ENCODE data around the gene AP5S1.

DNA sequence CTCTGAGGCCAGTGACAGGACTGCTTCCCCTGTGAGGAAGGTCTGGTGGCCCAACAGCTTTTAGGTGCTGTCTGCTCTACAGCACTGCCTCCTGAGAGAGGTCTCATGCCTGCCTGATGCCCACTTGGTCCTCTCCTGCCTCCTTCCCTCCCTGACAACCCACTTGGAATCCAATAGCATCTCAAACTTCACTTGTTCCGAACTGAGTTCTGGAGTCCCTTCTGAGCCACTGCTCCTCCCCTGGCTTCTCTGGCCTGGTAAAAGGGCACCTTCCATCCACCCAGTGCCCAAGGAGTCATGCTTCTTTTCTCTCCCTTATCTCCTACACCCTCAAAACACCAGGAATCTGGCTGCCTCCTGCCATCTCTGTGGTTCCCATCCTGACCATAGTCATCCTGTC lies 28.2 kb downstream of the AP5S1 start:
- TF ChIP-seq, protein P1, sequence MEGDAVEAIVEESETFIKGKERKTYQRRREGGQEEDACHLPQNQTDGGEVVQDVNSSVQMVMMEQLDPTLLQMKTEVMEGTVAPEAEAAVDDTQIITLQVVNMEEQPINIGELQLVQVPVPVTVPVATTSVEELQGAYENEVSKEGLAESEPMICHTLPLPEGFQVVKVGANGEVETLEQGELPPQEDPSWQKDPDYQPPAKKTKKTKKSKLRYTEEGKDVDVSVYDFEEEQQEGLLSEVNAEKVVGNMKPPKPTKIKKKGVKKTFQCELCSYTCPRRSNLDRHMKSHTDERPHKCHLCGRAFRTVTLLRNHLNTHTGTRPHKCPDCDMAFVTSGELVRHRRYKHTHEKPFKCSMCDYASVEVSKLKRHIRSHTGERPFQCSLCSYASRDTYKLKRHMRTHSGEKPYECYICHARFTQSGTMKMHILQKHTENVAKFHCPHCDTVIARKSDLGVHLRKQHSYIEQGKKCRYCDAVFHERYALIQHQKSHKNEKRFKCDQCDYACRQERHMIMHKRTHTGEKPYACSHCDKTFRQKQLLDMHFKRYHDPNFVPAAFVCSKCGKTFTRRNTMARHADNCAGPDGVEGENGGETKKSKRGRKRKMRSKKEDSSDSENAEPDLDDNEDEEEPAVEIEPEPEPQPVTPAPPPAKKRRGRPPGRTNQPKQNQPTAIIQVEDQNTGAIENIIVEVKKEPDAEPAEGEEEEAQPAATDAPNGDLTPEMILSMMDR (IDR thresholded peaks at IDR 0.05; ENCODE audit: poor library complexity, severe bottlenecking) = no peak
- no peak for TF ChIP-seq TAF1 (IDR thresholded peaks at IDR 0.05; ENCODE audit: low read depth)
- TF ChIP-seq EP300 (conservative IDR thresholded peaks at IDR 0.05; ENCODE audit: poor library complexity, severe bottlenecking) = no peak
- TF ChIP-seq EZH2 (IDR thresholded peaks at IDR 0.05; ENCODE audit: borderline replicate concordance, insufficient read depth, low read length, poor library complexity, severe bottlenecking) = no peak
